Stimulated activated memory B cell treated with anti-CD40 and anti-IgM and Interleukin-4, amounts not matched to agents 10 μg/mL and 1 μg/mL and 100 μg/mL, for 72 hours (primary cell): ENCODE measurements around the gene UBQLN1.
"Not testable (repeated sequence)": the region's sequence is repeated elsewhere in the genome, so short reads cannot be mapped to it uniquely, and the experiment has no call there.

Source experiments
- ATAC-seq: fragments of 150-1000 bp; cut with Tn5 transposase; 2 replicates; pipeline ENCODE4 v1.10.0; 2021
- H3K27ac Mint-ChIP-seq: one replicate; pipeline ENCODE4 v1.8.0; 2022; ENCODE audit warnings: mild to moderate bottlenecking, mixed read lengths
- H3K27me3 Mint-ChIP-seq: one replicate; pipeline ENCODE4 v1.8.0; 2022; ENCODE audit warnings: mixed read lengths
- H3K36me3 Mint-ChIP-seq: one replicate; pipeline ENCODE4 v1.8.0; 2022; ENCODE audit warnings: mixed read lengths
- H3K4me1 Mint-ChIP-seq: one replicate; pipeline ENCODE4 v1.8.0; 2022; ENCODE audit warnings: mixed read lengths
- H3K4me3 Mint-ChIP-seq: one replicate; pipeline ENCODE4 v1.8.0; 2022; ENCODE audit warnings: mild to moderate bottlenecking, moderate library complexity, mixed read lengths
- H3K9me3 Mint-ChIP-seq: one replicate; pipeline ENCODE4 v1.8.0; 2022; ENCODE audit warnings: mixed read lengths

Gene UBQLN1

DNA sequence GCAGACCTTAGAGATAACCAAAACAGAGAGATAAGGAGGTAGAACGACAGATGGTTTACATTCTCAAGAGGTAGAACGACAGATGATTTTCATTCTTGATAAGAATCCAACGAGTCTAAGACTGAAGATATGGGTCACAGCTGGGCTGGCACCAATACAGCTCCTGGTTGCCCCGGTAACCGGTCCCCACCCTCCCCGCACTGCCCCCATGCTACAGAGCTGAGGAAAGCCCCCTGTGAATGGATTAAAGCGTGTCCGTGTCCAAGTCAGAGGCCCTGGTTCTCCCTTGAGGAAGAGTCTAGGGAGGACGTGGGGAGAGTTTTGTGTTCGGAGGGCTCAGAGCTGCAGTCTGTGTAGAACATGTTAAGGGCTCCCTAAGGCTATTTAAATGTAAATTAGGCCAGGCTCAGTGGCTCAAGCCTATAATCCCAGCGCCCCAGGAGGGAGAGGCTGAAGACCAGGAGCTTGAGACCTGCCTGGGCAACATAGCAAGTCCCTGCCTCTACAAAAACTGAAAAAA lies 76.8 kb downstream of the UBQLN1 start:
- Mint-ChIP-seq H3K27ac (no peak overlapping the region), H3K9me3 (no peaks in the 10 kb centered on the region), H3K36me3 (peaks cover 42% of the 10 kb centered on the region), H3K4me1 (peaks cover 5% of the 10 kb centered on the region), H3K4me3 (no peak overlapping the region), H3K27me3 (no peaks in the 10 kb centered on the region)
- no peak for ATAC-seq

DNA sequence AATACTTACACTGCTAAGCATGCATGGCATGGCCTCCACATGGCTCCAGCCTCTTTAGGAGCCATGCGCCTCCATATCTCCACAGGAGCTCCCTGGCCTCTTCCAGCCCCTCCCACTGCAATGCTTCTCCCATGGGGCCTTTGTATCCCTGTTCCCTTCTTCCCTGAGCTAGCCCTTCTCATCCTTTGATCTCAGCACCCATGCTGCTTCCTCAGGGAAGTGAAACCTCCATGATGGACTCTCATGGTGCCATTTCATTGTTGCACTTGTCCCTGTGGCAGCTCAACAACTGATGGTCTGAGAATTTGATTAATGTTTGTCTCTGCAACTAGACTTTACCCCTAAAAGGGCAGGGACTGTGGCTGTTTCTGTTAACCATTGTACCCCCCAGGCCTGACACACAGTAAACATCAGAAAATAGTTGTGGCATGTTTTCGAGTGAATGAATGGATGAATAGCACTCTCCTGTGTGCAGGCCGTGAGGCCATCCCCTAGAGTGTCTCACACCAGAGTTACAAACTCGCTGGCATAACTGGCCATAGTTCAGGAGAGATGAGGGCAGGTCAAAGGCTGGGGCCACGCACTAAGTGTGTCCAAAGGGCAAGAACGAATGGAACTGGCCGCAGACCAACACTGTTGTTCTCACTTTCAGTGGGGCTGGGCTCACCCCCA lies 78.2 kb downstream of the UBQLN1 start:
- no peak overlapping the region for H3K4me3 Mint-ChIP-seq
- H3K27ac Mint-ChIP-seq: no peak overlapping the region
- peaks cover 15% of the 10 kb centered on the region for H3K4me1 Mint-ChIP-seq
- ATAC-seq: no peak
- H3K36me3 Mint-ChIP-seq: peaks cover 38% of the 10 kb centered on the region
- H3K27me3 Mint-ChIP-seq: no peaks in the 10 kb centered on the region
- no peaks in the 10 kb centered on the region for H3K9me3 Mint-ChIP-seq

DNA sequence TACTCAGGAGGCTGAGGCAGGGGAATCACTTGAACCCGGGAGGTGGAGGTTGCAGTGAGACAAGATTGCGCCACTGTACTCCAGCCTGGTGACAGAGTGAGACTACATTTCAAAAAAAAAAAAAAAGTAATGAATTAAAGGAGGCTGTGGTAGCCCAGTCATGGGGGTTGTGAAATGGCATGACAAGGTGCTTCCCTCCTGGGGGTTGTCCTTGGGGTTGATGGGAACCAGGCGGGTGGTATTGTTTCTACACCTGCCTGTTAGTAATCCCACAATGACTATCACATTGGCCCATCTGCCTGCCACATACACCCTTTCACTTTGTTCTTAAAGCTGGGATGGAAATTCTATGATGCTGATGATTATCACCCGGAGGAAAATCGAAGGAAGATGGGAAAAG lies 79.2 kb downstream of the UBQLN1 start:
- no peak overlapping the region for H3K27ac Mint-ChIP-seq
- H3K9me3 Mint-ChIP-seq: no peaks in the 10 kb centered on the region
- no peak overlapping the region for H3K4me3 Mint-ChIP-seq
- H3K27me3 Mint-ChIP-seq: no peaks in the 10 kb centered on the region
- peaks cover 38% of the 10 kb centered on the region for H3K36me3 Mint-ChIP-seq
- no peak for ATAC-seq
- peaks cover 25% of the 10 kb centered on the region for H3K4me1 Mint-ChIP-seq

DNA sequence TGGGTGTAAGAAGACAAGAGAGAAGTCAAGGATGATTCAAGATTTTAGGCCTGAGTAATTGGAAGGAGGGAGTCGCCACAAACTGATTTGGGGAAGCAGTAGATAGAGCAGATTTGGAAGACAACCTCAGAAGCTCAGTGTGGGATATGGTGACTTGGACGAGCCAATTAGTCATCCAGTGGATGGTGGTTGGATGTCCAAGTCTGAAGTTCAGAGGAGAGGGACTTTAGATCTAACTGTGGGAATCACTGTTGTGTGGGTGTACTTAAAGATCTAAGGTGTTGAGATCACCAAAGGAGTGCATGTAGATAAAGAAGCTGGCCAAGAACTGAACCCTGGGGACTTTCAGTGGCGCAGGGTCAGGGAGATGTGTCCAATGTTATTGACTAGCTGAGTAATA lies 82.6 kb downstream of the UBQLN1 start:
- Mint-ChIP-seq H3K9me3 (no peaks in the 10 kb centered on the region), H3K4me1 (peaks cover 37% of the 10 kb centered on the region), H3K27ac (no peak overlapping the region), H3K4me3 (no peak overlapping the region), H3K27me3 (no peaks in the 10 kb centered on the region), H3K36me3 (peaks cover 25% of the 10 kb centered on the region)
- no peak for ATAC-seq

DNA sequence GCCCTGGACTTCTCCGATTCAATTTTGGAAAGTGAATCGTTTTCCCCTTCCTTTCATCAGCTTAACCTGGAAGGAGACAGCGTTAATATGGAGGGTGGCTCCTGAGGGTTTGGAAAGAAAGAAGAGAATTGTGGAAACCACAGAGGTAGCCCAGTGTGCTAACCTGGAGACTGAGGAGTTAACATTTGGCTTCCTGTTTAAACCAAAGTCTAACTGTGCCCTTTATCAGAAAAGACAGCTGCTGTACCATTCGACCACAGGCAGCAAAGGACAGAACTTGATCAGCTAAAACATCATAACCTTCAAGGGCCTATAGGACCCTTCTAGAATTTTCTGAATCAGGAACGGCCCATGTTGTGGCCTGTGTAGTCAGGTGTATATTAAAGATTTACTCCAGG lies 84.1 kb downstream of the UBQLN1 start:
- Mint-ChIP-seq H3K4me1 (peaks cover 37% of the 10 kb centered on the region), H3K9me3 (no peaks in the 10 kb centered on the region), H3K4me3 (peak overlapping the region; percentile 96), H3K27ac (peak overlapping the region; percentile 96), H3K36me3 (peaks cover 11% of the 10 kb centered on the region), H3K27me3 (no peaks in the 10 kb centered on the region)
- ATAC-seq: peak; percentile 61

DNA sequence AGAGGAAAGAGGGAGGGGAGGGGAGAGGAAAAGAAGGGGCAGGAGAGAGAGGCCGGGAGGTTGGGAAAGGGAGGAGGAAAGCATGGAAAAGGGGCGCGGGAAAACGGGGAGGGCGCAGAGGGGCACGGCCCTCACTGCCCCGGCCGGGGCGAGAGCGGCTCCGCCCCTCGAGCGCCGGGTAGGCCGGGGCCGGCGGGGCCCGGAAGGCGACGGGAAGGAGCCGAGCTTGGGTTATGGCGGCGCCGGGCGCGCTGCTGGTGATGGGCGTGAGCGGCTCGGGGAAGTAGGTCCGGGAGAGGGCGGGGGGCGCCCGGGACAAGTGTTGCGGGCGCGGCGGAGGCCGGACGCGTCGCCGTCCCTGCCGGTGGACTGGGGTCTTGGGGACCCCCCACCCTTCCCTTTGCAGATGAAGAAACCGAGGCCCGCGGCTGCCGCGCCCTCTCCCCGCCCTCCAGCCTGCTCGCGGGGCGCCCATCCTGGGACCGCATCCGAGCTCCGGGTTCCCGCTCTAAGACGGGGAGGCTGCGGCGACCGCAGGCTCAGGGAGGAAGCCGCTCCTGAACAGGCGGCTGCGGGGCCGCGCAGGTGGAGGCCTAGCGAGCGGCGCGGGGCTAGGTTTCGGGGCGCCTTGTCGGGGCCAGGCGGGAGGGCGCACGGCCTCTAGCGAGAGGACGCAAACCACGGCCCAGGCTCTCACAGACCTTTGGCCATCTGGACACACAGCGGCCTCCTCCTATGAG lies 84.6 kb downstream of the UBQLN1 start, which contains the start of gene IDNK:
Gene IDNK (plus strand): TSS at position 205 of the 740 bp plus-strand sequence. CDS start 29 bp downstream, at position 234.
- H3K4me3 Mint-ChIP-seq: peak within 1 kb of the TSS; percentile 96
- peak; percentile 92 for ATAC-seq
- peak within 1 kb of the TSS; percentile 96 for H3K27ac Mint-ChIP-seq
- peaks cover 11% of the 10 kb centered on the region for H3K36me3 Mint-ChIP-seq
- no peaks in the 10 kb centered on the region for H3K27me3 Mint-ChIP-seq
- no peaks in the 10 kb centered on the region for H3K9me3 Mint-ChIP-seq
- H3K4me1 Mint-ChIP-seq: peaks cover 37% of the 10 kb centered on the region

DNA sequence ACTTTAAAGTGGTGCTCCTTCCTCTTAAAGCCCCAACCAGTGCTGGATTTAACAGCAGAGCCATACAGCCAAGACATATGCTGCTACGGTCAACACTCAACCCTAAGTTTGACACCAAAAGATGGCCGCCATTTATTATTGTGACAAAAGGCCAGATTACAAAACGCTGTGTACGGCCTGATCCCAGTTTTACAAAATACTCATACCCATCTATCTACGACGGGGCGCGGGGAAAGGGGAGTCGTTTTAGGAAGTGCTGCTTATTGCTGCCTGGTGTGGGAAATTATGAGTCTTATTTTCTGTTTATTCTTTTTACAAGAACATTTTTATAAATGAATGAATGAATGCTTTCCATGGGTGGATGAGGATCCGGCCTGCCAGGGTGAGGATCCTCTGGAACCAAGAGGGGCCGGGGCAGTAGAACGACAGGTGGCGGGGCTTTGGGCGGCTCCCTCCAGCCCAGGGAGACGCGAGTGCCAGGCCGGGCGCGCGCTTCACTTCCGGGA lies 85.3 kb downstream of the UBQLN1 start:
- Mint-ChIP-seq H3K27ac (peak overlapping the region; percentile 96), H3K9me3 (no peaks in the 10 kb centered on the region), H3K4me3 (peak overlapping the region; percentile 96), H3K27me3 (no peaks in the 10 kb centered on the region), H3K4me1 (peaks cover 37% of the 10 kb centered on the region), H3K36me3 (peaks cover 11% of the 10 kb centered on the region)
- ATAC-seq: peak; percentile 73

DNA sequence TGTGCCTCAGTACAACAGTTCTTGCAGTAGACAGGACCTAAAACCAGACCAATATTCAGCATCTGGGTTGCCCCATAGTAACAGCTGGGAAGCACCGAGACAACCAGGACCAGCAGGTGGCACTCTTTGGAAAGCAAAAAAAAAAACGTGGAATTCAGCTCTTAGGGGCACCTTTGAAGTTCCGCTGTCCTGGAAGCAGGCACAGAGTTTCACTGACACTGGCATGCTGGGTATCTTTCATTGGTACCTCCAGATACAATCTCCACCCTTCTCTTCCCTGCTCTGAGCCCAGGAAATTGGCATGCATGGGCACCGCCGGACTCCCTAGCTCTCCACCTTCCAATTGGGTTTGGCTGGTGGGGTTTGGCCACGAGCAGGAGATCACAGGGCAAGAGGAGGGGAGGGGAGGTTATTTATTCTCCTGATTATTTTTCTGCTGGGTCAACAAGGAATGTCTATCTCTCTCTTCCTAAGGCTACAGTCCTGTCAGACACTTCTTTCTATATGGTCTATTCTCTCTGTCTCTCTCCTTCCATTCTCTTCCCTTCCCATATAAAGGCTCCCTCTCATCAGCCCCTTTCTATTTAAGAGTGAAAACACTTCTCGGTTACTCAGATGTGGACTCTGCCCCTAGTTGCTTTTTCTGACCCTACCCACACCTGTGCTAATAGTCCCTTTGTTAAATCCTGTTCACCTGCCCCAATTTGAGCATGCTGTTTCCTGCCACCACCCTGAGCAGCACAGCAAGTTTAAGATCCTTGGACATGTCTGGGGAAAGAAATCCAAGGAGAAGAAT lies 86.7 kb downstream of the UBQLN1 start:
- Mint-ChIP-seq H3K4me3 (no peak overlapping the region), H3K36me3 (no peaks in the 10 kb centered on the region), H3K9me3 (no peaks in the 10 kb centered on the region), H3K4me1 (peaks cover 33% of the 10 kb centered on the region), H3K27ac (peak overlapping the region; percentile 5), H3K27me3 (no peaks in the 10 kb centered on the region)
- no peak for ATAC-seq

DNA sequence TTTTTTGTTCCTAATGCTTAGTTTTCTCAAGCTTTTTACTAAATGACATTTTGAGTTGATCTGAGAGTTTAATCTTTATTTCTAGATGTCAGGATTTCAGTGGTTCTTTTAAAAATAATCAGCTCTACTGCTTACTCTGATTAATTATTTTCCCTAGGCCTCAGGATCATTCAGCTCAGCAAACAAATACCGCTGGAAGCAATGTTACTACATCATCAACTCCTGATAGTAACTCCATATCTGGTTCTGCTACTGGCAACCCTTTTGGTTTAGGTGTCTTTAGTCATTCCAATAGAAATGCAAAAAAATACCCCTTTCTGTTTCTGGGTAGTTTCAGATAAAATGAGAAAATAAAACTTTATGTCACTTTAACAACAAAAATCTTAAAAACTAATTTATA lies 90.5 kb downstream of the UBQLN1 start:
- H3K36me3 Mint-ChIP-seq: no peaks in the 10 kb centered on the region
- no peak overlapping the region for H3K27ac Mint-ChIP-seq
- no peaks in the 10 kb centered on the region for H3K27me3 Mint-ChIP-seq
- peaks cover 9% of the 10 kb centered on the region for H3K4me1 Mint-ChIP-seq
- H3K4me3 Mint-ChIP-seq: no peak overlapping the region
- H3K9me3 Mint-ChIP-seq: no peaks in the 10 kb centered on the region
- ATAC-seq: no peak

DNA sequence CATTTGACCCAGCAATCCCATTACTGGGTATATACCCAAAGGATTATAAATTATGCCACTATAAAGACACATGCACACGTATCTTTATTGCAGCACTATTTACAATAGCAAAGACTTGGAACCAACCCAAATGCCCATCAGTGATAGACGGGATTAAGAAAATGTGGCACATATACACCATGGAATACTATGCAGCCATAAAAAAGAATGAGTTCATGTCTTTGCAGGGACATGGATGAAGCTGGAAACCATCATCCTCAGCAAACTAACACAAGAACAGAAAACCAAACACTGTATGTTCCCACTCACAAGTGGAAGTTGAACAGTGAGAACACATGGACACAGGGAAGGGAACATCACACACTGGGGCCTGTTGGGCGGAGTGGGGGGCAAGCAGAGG lies 94.5 kb downstream of the UBQLN1 start:
- ATAC-seq, H3K4me1 Mint-ChIP-seq, H3K27me3 Mint-ChIP-seq, H3K4me3 Mint-ChIP-seq, H3K27ac Mint-ChIP-seq, H3K36me3 Mint-ChIP-seq, H3K9me3 Mint-ChIP-seq: not testable (repeated sequence)
